ENCODE results near the gene TMEM269.
"Not testable (repeated sequence)": the region's sequence is repeated elsewhere in the genome, so short reads cannot be mapped to it uniquely, and the experiment has no call there.

Gene TMEM269

GRCh38 chr1:42779725-42780124 is 5.1 kb upstream of the TMEM269 start:
- DNase-seq = no peak

DNA sequence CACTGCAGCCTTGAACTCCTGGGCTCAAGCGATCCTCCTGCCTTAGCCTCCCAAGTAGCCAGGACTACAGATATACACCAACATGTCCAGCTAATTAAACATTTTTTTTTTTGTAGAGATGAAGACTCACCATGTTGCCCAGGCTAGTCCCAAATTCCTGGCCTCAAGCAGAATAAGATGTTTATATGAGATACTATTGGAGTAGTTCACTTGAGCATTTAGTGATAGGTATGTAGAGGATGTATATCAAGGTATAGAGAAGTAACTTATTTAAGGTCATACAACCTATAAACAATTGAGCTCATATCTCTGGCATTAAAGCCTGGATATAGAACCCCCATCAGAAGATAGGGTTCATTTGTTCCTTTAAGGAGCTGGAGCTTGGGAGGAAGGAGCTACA is 4.6 kb upstream of the TMEM269 start:
- DNase-seq = no peak

- DNase-seq = no peak
Observed at GRCh38 chr1:42783092-42783491, 1.7 kb upstream of the TMEM269 start.

DNA sequence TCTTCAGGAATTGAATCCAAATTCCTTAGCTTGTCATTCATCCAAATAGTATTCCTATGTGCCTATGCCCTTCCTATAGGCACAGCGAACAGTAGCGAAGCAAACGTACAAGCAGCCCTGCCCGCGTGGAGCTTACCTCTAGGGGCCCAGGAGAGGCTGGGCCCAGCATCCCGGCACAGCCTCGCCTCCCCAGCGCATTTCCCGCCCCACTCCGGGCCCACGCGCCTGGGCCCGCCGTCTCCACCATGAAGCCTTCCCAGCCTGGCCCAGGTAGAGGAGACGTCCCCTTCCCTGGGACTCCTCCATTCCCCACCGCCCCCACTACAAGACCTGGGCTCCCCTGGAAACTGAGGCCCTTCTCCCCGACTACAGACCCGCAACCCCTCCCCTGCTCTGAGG is 245 bp upstream of the TMEM269 start:
- no peak for DNase-seq

GRCh38 chr1:42786097-42786496 is 1.3 kb downstream of the TMEM269 start:
- no peak for DNase-seq

GRCh38 chr1:42788021-42788420 is 3.2 kb downstream of the TMEM269 start:
- no peak for DNase-seq

DNA sequence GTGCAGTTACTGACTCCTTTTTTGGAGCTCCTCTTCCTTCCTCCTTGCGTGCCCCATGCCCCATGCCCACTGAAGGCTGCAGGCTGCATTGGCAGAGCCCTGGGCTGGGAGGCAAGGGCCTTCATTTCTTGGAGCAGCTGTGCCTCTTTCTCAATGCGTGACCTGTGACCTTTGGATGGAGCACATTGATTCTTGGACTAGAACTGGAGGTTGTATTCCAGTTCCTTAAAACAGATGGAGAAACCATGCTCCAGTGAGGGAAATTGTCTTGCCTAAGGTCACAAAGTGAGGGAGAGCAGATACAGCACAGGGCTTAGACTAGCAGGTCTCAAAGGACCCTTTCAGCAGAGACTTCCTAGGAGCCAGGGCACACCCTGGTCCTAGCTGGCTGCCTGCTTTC is 9.0 kb downstream of the TMEM269 start:
- no peak for DNase-seq

DNA sequence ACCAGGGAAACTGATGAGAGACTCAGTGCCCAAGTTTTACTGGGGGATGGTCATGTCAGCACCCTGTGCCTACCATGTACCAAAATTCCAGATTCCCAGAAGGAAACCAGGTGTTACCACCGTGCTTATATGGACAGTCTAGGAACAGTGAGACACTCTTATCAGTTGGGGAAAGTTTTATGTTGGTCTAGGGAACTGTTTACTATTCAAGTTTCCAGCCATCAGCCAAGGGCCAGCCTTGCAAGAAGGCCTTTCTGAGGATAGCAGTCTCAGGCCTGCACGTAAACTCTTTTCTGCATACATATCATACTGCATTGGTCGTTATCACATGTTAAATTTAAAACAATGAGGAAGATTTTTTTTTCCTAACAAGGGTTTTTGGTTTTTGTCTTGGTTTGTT is 12.6 kb downstream of the TMEM269 start:
- no peak for DNase-seq

DNA sequence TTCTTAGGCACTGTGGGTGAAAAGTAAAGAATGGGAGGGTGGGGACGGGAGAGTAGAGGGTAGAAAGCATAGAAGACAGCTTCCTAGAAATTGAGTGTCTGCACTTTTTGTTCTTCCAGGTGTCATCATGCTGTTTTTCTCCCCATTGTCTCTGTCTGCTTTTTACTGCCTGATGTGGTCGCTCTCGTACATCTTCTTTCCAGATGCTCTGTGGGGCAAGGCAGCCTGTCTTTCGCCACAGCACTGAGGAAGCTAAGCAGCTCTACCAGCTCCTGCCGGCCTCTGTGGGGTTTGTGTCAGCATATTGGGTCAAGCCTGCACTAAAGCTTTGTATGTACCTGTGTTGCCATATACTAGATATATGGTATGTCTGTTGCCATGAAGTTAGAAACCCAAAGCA is 13.2 kb downstream of the TMEM269 start:
- no peak for DNase-seq

- DNase-seq = no peak
Observed at GRCh38 chr1:42801832-42802473, 17.2 kb downstream of the TMEM269 start.

DNA sequence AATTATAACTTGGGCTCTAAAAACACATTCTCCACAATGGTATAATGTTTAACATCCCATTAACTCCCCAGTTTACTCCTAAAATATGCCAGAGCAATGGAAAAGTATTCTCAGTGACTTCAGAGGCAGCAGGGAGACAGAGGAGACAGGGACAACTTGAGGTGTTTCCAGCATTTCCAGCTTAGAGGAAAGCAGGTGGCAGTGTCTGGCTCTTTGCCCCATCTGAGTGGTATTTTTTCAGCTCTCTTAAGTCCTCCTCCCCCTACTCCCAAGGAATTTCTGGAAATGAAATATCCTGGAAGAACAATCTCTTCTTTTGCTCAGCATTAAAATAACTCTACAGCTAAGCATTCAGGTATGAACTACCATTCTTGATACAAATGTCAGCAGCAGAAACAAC is 21.4 kb downstream of the TMEM269 start:
- peak; percentile 43 for DNase-seq

DNA sequence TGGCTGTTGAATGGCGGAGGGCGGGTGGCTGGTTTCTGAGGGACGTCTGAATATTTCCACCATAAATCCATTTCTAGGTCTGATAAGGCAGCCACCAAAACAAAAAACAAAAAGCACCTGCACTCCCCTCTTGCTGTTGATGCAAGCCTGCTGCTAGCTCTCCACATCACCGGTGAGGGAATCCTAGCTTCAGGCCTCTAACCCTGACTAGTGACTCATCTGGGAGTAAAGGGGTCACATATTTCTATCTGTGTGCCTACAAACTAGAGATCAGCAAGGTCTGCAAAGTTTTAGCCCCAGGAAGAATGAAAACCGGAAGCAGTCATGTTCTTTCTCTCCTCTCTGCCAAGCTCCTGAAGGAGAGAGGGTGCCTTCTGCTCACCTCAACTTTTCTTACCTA is 21.8 kb downstream of the TMEM269 start:
- no peak for DNase-seq

DNA sequence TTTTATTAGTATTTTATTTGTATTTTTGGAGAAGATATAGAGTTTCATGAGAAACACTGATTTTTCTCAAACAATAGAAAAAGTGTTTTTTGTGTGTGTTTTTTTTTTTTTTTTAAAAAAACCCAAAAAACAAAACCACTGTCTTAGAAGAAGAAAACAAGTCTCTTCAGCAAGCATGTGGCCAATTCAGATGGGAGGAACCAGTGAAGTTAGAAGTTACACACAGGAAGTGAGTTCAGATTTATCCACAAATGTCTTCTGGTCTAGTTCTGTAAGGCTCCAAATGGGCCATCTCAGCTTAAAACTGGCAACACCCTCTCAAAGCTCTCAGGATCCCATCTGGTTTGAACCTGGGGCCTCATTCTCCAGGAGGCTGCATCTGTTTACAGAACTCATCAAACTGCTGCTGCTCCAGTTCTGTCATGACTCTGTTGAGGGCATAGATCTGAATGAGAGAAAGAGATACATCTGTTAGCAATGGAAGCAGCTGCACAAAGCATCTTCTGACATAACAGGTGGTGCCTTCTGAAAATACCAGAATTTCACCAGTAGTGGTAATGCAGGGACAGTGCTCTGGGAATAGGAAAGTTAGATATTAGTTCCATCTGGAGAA is 22.4 kb downstream of the TMEM269 start:
- DNase-seq = no peak

DNA sequence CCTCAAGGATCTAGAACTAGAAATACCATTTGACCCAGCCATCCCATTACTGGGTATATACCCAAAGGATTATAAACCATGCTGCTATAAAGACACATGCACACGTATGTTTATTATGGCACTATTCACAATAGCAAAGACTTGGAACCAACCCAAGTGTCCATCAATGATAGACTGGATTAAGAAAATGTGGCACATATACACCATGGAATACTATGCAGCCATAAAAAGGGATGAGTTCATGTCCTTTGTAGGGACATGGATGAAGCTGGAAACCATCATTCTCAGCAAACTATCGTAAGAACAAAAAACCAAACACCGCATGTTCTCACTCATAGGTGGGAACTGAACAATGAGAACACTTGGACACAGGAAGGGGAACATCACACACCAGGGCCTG is 30.0 kb downstream of the TMEM269 start:
- DNase-seq = not testable (repeated sequence)

DNA sequence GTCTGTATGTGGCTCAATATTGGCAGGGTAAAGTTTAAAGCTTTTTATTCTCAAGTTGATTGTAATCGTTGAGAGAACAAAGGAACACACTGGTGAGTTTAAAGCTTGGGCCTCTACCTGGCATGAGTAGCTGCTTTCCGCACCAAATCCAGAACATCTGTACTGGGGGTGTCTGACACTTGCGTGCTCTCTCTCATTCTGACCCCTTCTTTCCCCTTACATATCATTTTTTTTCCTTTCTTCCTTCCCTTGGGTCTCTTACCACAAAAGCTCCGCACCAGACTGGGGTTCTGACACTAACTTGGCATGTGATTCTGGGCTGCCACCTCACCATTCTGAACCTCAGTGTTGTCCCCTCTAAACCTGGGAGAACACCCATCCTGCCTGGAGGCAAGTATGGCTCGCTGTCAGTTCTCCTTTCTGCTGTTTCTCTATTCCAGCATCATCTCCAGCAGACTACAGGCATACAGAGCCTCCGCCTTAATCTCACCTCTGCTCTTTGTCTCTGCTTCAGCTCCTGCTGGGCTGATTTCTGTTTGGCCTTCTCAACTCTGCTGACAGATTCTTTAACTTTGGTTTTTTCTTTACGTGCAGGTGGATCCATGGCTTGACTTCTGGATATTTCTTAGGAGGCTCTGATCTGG is 31.3 kb downstream of the TMEM269 start:
- peak; percentile 50 for DNase-seq

DNA sequence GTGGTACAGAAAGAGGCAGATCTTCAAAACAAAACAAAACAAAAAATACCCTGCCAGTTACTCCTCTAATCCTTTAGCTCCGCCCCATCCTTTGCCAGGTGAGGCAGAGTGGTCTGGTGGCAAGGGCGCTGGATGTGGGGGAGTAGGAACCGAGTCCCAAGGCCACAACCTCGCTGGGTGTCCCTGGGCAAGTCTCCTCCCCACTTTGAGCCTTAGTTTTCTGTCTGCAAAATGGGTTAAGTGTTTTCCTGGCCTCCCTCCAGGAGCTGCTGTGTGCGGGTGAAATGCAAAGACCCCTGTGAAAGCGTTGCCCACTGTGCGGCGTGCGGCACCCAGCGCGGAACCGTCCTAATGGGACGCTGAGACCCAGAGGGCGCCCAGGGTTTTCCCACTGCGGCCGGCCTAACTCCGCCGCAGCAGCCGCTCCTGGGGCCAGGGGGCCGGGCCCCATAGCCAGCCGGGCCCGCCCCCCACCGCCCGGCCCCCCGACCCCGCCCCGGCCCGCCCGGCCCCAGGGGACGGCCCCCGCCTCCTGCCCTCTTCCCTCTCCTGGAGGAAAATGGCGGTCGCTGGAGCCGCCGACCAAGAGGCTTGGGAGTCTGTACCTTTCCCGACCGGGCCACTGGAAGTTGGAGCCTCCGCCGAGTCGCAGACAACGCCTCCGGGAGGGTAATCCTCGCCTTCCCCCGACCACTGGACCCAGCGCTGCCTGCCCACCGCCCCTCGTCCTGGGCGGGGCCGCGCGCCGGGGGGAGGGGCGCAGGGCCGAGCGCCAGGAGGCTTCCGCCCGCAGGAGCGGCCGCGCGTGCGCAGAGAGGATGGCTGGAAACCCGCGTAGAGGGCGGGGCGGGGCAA is 32.0 kb downstream of the TMEM269 start, which contains the start of the genes ERMAP and SVBP:
Gene ERMAP (plus strand): TSS at position 538 of the 855 bp plus-strand sequence. CDS start 13,327 bp downstream, outside the sequence.
Gene SVBP (minus strand): TSS at position 813 of the 855 bp plus-strand sequence. CDS start 853 bp downstream, outside the sequence.
- peak; percentile 87 for DNase-seq

- no peak for DNase-seq
Observed at GRCh38 chr1:42817440-42817767, 32.6 kb downstream of the TMEM269 start.

DNA sequence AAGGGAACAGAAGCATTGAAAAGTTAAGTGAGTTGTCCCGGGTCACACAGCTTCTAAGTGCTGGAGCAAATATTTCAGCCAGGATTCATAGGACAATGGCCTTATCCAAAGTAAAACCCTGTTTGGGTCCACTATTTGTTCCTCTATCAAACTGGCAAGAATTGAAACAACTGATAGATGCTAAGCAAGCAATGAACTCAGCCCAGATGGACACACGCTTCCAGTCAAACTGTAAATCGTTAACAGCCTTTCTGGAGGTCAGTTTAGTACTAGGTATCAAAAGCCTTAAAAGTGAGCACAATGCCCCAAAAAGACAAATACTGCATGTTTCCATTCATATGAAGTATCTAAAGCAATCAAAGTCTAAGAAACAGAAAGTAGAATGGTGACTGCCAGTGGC is 33.2 kb downstream of the TMEM269 start:
- DNase-seq = no peak

- DNase-seq = no peak
Observed at GRCh38 chr1:42820813-42821212, 36.0 kb downstream of the TMEM269 start.

DNA sequence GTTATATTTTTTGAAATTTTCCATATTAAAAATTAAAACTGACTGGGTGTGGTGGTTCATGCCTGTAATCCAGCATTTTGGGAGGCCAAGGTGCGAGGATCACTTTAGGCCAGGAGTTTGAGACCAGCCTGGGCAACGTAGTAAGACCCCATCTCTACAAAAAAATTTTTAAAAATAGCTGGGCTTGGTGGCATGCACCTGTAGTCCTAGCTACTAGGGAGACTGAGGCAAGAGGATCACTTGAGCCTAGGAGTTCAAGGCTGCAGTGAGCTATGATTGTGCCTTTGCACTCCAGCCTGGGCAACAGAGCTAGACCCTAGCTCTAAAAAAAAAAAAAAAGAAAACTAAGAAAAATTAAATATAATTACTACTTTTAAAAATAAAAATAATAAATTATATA is 36.9 kb downstream of the TMEM269 start:
- no peak for DNase-seq

GRCh38 chr1:42822800-42823392 is 38.1 kb downstream of the TMEM269 start:
- peak; percentile 11 for DNase-seq

DNA sequence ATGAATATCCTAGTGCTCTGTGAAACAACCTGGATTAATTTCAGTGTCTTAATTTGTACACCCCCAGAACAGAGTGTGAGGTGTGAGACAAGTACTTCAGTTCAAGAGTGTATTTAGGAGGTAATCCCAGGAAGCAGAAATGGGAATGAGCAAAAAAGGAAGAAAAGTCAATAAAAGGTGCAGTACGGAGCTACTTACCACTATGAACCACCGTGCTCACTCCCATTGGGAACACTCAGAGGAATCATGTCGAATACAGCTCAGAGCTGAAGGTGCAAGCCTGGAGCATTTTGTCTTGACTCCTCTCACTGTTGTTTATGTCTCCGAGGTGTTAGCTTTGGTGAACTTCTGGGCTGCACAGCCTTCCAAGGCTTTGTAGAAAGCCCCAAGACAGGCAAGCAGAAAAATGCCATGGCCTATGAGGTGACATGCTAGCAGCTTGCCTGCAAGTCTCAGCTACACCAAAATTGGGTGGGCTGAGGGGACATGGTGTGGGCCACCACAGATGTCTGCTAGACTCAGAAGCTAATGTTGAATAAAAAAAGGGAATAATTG is 39.8 kb downstream of the TMEM269 start:
- no peak for DNase-seq

Measured in COR-L47 (cell line).